Measurements from ENCODE around the gene SPATA16.

DNA sequence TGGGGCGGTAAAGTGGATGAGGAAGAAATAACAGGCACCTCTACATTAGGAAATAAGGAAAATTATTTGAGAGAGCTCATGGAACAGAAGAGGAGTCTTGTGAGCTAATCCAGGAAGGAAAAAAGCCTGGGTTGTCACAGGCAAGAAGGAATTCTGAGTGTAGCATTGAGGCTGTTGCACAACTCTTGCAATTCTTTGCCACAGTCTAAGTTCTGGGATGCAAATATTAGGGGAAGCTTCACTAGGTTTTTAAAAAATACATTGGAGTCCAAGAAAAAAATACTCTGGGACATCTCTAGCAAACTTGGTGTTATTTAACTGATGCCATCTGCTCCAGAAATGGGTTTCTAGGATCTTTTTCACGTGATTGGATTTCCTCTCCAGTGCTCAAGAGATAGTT, 122.3 kb downstream of the SPATA16 start:
- TF ChIP-seq, protein P1, sequence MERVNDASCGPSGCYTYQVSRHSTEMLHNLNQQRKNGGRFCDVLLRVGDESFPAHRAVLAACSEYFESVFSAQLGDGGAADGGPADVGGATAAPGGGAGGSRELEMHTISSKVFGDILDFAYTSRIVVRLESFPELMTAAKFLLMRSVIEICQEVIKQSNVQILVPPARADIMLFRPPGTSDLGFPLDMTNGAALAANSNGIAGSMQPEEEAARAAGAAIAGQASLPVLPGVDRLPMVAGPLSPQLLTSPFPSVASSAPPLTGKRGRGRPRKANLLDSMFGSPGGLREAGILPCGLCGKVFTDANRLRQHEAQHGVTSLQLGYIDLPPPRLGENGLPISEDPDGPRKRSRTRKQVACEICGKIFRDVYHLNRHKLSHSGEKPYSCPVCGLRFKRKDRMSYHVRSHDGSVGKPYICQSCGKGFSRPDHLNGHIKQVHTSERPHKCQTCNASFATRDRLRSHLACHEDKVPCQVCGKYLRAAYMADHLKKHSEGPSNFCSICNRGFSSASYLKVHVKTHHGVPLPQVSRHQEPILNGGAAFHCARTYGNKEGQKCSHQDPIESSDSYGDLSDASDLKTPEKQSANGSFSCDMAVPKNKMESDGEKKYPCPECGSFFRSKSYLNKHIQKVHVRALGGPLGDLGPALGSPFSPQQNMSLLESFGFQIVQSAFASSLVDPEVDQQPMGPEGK (CRISPR knock-in tag; IDR thresholded peaks at IDR 0.05; ENCODE audit: borderline replicate concordance): no peak
- TF ChIP-seq, protein P2, sequence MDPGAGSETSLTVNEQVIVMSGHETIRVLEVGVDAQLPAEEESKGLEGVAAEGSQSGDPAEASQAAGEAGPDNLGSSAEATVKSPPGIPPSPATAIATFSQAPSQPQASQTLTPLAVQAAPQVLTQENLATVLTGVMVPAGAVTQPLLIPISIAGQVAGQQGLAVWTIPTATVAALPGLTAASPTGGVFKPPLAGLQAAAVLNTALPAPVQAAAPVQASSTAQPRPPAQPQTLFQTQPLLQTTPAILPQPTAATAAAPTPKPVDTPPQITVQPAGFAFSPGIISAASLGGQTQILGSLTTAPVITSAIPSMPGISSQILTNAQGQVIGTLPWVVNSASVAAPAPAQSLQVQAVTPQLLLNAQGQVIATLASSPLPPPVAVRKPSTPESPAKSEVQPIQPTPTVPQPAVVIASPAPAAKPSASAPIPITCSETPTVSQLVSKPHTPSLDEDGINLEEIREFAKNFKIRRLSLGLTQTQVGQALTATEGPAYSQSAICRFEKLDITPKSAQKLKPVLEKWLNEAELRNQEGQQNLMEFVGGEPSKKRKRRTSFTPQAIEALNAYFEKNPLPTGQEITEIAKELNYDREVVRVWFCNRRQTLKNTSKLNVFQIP (CRISPR knock-in tag; IDR thresholded peaks at IDR 0.05; ENCODE audit: borderline replicate concordance, low read depth): no peak
- no peak for TF ChIP-seq TOX (CRISPR knock-in tag; IDR thresholded peaks at IDR 0.05; ENCODE audit: borderline replicate concordance)
- no peak for TF ChIP-seq ZNF70 (CRISPR knock-in tag; IDR thresholded peaks at IDR 0.05)
- TF ChIP-seq TCF4 (CRISPR knock-in tag; IDR thresholded peaks at IDR 0.05; ENCODE audit: borderline replicate concordance): no peak
- no peak for TF ChIP-seq ZC3H10 (CRISPR knock-in tag; IDR thresholded peaks at IDR 0.05)
- no peak for TF ChIP-seq ARNTL (CRISPR knock-in tag; IDR thresholded peaks at IDR 0.05; ENCODE audit: borderline replicate concordance, low read depth)
- no peak for TF ChIP-seq OSR1 (CRISPR knock-in tag; IDR thresholded peaks at IDR 0.05)
- no peak for TF ChIP-seq BACH2 (CRISPR knock-in tag; IDR thresholded peaks at IDR 0.05; ENCODE audit: borderline replicate concordance)
- no peak for TF ChIP-seq ZFP30 (CRISPR knock-in tag; IDR thresholded peaks at IDR 0.05)
- TF ChIP-seq CSDC2 (CRISPR knock-in tag; IDR thresholded peaks at IDR 0.05): no peak
- TF ChIP-seq RARB (CRISPR knock-in tag; IDR thresholded peaks at IDR 0.05): no peak
- no peak for TF ChIP-seq PPARA (CRISPR knock-in tag; IDR thresholded peaks at IDR 0.05; ENCODE audit: borderline replicate concordance)

All from SK-N-SH treated with all-trans-retinoic acid at 6 μM for 48 hours (cell line).